IMR-90 (cell line): ENCODE measurements around the gene UNC5B.

Experiments used
- BHLHE40 ChIP-seq: fragments of 150-350 bp; IDR thresholded peaks from 2 replicates; pipeline ENCODE4 v1.6.1; 2016; ENCODE audit warnings: mild to moderate bottlenecking, low read depth, low read length
- CEBPB ChIP-seq: IDR thresholded peaks from 2 replicates; pipeline ENCODE4 v1.6.1; 2012; ENCODE audit warnings: low read depth, low read length, improper control_type of control experiment
- CTCF ChIP-seq: conservative IDR thresholded peaks from 2 replicates; pipeline ENCODE4 v1.5.1; 2012; ENCODE audit warnings: mild to moderate bottlenecking, low read depth, low read length, improper control_type of control experiment
- POLR2A ChIP-seq: IDR thresholded peaks from 2 replicates; pipeline ENCODE4 v1.6.1; 2012; ENCODE audit warnings: mild to moderate bottlenecking, low read depth, low read length
- RAD21 ChIP-seq: IDR thresholded peaks from 2 replicates; pipeline ENCODE4 v1.6.1; 2012; ENCODE audit warnings: low read length, improper control_type of control experiment
- RCOR1 ChIP-seq: IDR thresholded peaks from 2 replicates; pipeline ENCODE4 v1.6.1; 2012; ENCODE audit warnings: mild to moderate bottlenecking, low read length, improper control_type of control experiment; ENCODE audit not compliant: insufficient replicate concordance
- SMC3 ChIP-seq: fragments of 150-350 bp; IDR thresholded peaks from 2 replicates; pipeline ENCODE4 v1.6.1; 2016; ENCODE audit warnings: low read depth, mild to moderate bottlenecking, antibody characterized with exemption, low read length, moderate library complexity

- TF ChIP-seq CTCF = no peak
- TF ChIP-seq BHLHE40 = no peak
- TF ChIP-seq RCOR1 = no peak
- no peak for TF ChIP-seq POLR2A
- TF ChIP-seq RAD21 = no peak
- no peak for TF ChIP-seq CEBPB
- TF ChIP-seq SMC3 = no peak
Observed at GRCh38 chr10:71301371-71301916, 89.1 kb downstream of the UNC5B start.
